LNCAP (cell line): ENCODE data around the gene YPEL2.

Experiments used
- TF ChIP-seq, protein P1 (sequence below): fragments of 450-650 bp; IDR thresholded peaks from 2 replicates; pipeline ENCODE4 v1.5.1; 2017; ENCODE audit warnings: mild to moderate bottlenecking

Gene YPEL2

DNA sequence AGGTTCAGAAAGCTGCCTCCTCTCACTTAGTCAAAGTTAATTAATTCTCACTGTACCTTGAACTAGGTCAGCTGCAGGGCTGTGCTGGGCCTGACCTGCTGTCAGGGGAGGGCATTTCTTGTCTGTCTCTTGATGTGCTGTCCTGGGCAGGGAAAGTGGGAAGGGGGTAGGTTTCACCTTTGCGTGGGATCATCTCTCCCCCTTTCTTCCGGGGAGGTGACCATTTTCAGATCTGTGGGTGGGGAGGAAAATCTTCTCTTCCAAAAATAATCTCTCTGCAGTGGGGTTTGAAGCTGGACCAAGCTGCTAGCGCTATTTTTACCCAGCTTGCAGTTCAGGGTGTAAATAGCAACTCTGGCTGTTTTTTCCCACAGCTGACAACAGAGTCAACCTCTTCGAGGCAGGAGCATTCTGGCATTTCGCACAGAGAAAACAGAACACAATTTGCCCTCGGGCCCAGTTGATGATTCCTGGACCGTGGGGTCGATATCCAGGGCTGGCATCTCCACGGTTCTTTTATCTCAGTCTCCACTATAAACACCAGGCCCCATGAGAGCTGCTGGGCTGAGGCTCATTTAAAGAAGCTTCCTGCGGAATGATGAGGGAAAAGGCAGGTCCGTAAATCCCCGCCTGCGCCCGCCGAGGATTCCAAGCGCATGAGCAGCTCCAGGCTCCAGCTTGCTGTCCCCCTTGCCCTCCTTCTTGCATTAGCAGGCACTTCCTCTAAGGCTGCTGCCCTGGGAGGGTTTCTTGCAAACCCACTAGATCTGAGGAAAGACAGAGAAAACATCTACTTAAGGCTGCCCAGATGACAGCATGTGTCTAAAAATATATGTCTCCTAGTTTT, 93.9 kb downstream of the YPEL2 start:
- TF ChIP-seq, protein P1, sequence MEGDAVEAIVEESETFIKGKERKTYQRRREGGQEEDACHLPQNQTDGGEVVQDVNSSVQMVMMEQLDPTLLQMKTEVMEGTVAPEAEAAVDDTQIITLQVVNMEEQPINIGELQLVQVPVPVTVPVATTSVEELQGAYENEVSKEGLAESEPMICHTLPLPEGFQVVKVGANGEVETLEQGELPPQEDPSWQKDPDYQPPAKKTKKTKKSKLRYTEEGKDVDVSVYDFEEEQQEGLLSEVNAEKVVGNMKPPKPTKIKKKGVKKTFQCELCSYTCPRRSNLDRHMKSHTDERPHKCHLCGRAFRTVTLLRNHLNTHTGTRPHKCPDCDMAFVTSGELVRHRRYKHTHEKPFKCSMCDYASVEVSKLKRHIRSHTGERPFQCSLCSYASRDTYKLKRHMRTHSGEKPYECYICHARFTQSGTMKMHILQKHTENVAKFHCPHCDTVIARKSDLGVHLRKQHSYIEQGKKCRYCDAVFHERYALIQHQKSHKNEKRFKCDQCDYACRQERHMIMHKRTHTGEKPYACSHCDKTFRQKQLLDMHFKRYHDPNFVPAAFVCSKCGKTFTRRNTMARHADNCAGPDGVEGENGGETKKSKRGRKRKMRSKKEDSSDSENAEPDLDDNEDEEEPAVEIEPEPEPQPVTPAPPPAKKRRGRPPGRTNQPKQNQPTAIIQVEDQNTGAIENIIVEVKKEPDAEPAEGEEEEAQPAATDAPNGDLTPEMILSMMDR: no peak

DNA sequence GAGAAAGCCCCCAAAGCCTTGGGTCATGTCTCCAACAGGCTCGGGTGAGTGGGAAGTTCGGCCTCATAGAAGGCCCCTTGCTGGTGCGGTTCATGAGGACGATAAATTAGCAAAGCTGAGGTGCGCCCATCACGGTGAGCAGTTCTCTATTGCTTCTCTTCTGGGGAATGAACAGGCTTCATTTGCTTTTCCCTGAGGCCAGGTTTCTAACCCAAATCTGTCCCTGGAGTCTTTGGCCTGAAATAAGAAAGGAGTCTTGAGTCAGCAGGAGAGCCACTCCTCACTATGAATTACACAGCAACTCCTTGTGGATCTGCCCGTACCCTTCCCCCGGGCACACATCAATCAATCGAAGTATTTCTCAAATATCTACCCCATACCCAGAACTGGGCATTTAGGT, 94.6 kb downstream of the YPEL2 start:
- TF ChIP-seq, protein P1: no peak

DNA sequence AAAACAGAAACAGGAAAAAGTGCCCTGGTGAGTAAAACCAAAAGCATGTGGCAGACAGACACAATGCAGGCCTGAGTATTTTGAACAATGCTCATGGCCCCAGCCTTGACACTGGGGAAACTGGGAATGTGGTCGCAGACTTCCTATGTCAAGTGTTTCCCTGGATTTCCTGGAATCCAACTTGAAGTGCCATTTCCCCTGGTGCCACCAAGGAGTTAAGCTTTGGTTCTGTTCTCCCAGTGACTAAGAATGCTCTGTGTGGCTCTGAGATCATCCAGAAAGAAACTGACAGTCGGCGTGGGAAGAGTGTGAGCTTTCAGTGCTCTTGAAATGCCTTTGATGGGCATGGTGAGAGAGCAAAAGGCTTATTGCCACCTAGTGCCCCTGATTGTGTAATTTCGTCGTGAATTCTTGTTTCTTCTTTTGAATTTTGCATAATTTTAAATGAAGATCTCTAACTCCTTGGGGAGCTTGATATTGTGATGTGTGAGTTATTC, 96.0 kb downstream of the YPEL2 start:
- TF ChIP-seq, protein P1: no peak

DNA sequence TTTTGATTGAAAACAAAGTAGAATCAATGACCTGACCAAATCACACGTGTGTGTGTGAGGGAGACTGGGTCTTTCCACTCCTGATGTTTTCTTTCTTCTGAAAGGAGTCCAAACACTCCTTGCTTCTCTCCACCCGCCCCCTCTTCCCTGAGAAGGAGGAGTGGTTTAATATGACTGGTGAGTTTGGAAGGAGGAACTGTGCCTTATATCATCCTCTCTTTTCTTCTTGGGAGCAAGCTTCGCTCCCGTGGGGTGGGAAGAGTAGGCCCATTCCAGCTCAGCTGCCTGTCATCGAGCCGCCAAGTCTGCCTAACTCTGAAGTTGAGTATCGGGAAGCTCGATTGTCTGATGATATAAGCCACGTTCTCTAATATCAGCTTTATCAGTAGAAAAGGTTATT, 96.5 kb downstream of the YPEL2 start:
- TF ChIP-seq, protein P1: no peak

DNA sequence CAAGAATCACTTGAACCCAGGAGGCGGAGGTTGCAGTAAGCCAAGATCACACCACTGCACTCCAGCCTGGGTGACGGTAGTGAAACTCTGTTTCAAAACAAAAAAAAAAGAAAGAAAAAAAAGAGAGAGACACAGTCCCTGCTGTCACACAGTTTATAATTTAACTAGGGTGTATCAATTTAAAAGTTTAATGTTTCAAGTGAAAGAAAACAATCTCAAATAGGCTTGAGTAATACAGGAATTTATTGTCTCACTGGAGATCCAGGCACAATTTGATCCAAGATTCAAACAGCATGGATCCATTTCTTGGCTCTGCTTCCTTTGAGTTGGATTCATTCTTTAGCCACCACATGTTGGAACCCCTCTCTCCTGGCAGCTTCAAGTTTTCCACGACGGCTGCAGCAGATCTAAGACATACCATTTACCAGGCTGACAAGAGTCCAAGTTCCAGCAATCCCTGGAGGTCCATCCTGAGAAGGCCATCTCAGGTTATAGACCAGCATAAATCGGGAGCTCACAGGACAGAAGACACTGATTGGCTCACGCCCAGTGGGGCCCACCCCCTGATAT, 97.5 kb downstream of the YPEL2 start:
- TF ChIP-seq, protein P1: no peak

DNA sequence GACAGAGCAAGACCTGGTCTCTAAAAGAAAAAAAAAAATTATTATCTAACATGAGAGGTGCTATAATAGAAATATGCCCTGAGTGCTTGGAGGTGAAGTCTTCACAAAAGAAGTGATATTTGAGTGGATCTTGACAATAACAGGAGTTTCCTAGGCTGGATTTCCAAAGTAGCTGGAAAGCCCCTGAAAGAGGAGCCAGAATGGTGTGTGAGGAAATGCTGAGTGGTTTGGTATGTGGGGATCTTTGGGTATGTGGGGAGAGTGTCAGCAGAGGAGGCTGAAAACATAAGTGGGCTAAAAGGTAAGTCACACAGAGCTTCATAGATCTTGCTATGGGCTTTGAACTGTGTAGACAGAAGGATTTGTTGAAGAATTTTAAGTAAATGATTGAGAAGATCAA, 100.1 kb downstream of the YPEL2 start:
- TF ChIP-seq, protein P1: no peak

DNA sequence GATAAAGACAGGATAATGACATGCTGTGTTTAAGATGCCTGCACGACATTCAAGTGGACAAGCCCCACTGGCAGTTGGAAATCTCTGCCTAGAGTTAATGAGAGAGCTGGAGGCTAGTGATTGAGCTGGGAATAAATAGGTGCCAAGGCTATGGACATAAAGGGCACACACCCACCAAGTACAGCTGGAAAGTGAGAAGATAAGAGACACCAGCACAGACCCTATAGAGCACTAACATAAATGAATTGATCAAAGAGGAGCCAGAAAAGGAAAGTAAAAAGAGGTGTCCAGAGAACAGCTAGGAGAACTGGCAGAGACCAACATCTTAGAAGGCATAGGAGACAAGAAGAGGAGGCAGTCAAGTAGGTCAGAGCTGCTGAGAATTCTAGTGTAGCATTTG, 101.2 kb downstream of the YPEL2 start:
- TF ChIP-seq, protein P1: no peak
